Spleen (tissue), 11 donors: Measurements from ENCODE around the gene CLASRP. TPM values are rescaled to one million over a fixed set of nuclear protein-coding genes. Genes with fewer than 3 reads are reported as not detected.
"Not testable (repeated sequence)": the region's sequence is repeated elsewhere in the genome, so short reads cannot be mapped to it uniquely, and the experiment has no call there.

Source experiments
- DNase-seq: peaks from one replicate; pipeline ENCODE4 v3.0.0-alpha.2; 2020
- H3K27ac ChIP-seq, 8 donors: fragments of 200-600 bp; sonication (generic) in 7 of 8; 1 replicate in 4 of 8; 2 replicates in 4 of 8; pipeline versions ENCODE4 v1.5.0 to v1.8.0; 2016 to 2021; ENCODE audit warnings: inconsistent platforms in 4 of 8, mild to moderate bottlenecking in 4 of 8, moderate library complexity in 1 of 8
- H3K27me3 ChIP-seq, 7 donors: fragments of 200-600 bp; sonication (generic) in 6 of 7; replicated peaks in 1 of 7; 1 replicate in 4 of 7; 2 replicates in 3 of 7; pipeline versions ENCODE4 v1.5.0 to v1.8.0; 2016 to 2021; ENCODE audit warnings: inconsistent platforms in 3 of 7, mild to moderate bottlenecking in 1 of 7
- H3K36me3 ChIP-seq, 6 donors: fragments of 200-600 bp; sonication (generic) in 5 of 6; 1 replicate in 4 of 6; 2 replicates in 2 of 6; pipeline versions ENCODE4 v1.5.0 to v1.8.0; 2016 to 2021; ENCODE audit warnings: inconsistent platforms in 2 of 6
- H3K4me1 ChIP-seq, 6 donors: fragments of 200-600 bp; sonication (generic) in 5 of 6; 1 replicate in 3 of 6; 2 replicates in 3 of 6; pipeline versions ENCODE4 v1.5.0 to v1.8.0; 2016 to 2021; ENCODE audit warnings: inconsistent platforms in 3 of 6
- H3K4me3 ChIP-seq, 8 donors: fragments of 200-600 bp; sonication (generic) in 7 of 8; 1 replicate in 4 of 8; 2 replicates in 4 of 8; pipeline versions ENCODE4 v1.5.0 to v1.8.0; 2016 to 2021; ENCODE audit warnings: inconsistent platforms in 4 of 8, mild to moderate bottlenecking in 4 of 8, moderate library complexity in 2 of 8
- H3K9me3 ChIP-seq, 8 donors: fragments of 200-600 bp; sonication (generic) in 7 of 8; 1 replicate in 4 of 8; 2 replicates in 4 of 8; pipeline versions ENCODE4 v1.5.0 to v1.8.0; 2016 to 2021; ENCODE audit warnings: inconsistent platforms in 4 of 8
- POLR2A ChIP-seq, 3 donors: fragments of 450-650 bp; IDR thresholded peaks; one replicate each; pipeline ENCODE4 v1.5.1; 2017; ENCODE audit warnings: antibody characterized with exemption in 3 of 3, mild to moderate bottlenecking in 1 of 3
- POLR2AphosphoS5 ChIP-seq, 3 donors: sonication (generic); formaldehyde crosslinking; IDR thresholded peaks; one replicate each; pipeline ENCODE4 v1.5.1; 2017; ENCODE audit warnings: antibody characterized with exemption in 3 of 3
- WGBS, 5 donors: extraction: QIAGEN DNeasy Blood & Tissue Kit in 3 of 5; methylation state at CpG; one replicate each; pipeline versions ENCODE4 v1.1.5 to v1.1.7; 2013 to 2018; 5-methylcytosine and 5-hydroxymethylcytosine counted together
- intact Hi-C: fragments of 100-400 bp; cut with DNase I; formaldehyde crosslinking; loops from one replicate; pipeline ENCODE4 v1.15.0; 2023; ENCODE audit warnings: low total_unique reads
- polyA plus RNA-seq, 3 donors: library from polyadenylated mRNA; stranded (reverse); fragments of 200-250 nt; gene quantifications; one replicate each; pipeline ENCODE4 v1.2.1, GENCODE V29; 2013
- small RNA-seq, 4 donors: library from RNA; depleted of rRNA; stranded (forward); fragments of <200 nt; gene quantifications; one replicate each; pipeline ENCODE3, GENCODE V24; 2016
- total RNA-seq, 7 donors: library from RNA; depleted of rRNA in 3 of 7; stranded (reverse); fragments of >200 nt in 3 of 7; fragmentation: NEBNext Ultra II Directional in 4 of 7; extraction: Animal tissue kit (Norgen Biotek cat#: 25700) in 4 of 7; gene quantifications; one replicate each; pipeline versions ENCODE4 v1.1.0 to v1.2.1, GENCODE V29; 2016 to 2021
- TF ChIP-seq, protein P1 (sequence below), 11 experiments: fragments of 200-600 bp in 7 of 11; fragments of 450-650 bp in 4 of 11; sonication (generic) in 4 of 11; IDR thresholded peaks in 8 of 11; conservative IDR thresholded peaks in 3 of 11; 1 replicate in 7 of 11; 2 replicates in 4 of 11; pipeline versions ENCODE4 v1.4.0 to v1.8.0; 2016 to 2021; ENCODE audit warnings: antibody characterized with exemption in 11 of 11, inconsistent platforms in 4 of 11, mild to moderate bottlenecking in 1 of 11
- donor health status: healthy with polysubstance abuse.
- donor health status: DM: no; HTN: no; CAD: no; lungs with moderate emphysema.
- donor health status: DM: no; HTN: no; CAD: no.
- donor health status: Bipolar disorder and iron deficiency.
- donor health status: healthy.
- donor health status: DM: no; HTN: no; CAD: no.
- donor health status: DM: yes; HTN: yes; CAD: no.

The CLASRP gene
- total and polyA plus RNA-seq, 10 donors = 61.3 to 215 (median 145) TPM

DNA sequence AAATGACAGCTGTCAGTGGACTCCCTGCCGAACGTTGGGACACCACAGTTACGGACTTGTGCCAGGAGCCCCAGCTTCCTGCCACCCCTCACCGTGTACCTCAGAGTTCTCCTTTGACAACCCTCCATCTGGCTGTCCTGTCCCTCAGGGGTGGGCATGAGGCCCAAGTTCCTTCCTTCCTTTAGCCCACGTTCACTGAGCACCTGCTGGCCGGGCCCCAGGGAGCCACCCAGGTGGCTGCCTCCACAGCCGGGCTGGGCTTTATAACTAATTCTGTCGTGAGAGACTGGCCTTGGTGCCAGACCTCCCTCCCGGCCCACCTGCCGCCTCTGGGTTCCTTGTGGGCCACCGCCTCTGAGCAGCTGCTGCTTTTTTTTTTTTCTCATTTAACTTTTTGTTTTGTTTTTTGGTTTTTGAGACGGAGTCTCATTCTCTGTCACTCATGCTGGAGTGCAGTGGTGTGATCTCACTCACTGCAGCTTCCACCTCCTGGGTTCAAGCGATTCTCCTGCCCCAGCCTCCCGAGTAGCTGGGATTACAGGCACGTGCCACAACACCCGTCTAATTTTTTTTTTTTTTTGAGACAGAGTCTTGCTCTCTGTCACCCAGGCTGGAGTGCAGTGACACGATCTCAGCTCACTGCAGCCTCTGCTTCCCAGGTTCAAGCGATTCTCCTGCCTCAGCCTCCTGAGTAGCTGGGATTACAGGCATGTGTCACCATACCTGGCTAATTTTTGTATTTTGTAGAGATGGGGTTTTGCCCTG is 79.9 kb downstream of the CLASRP start:
- WGBS, 5 donors = 24 to 38% (median 28%) methylated on average over 18 of the region's 18 CpGs
- H3K36me3 ChIP-seq, H3K9me3 ChIP-seq, intact Hi-C loops, DNase-seq, H3K4me3 ChIP-seq, H3K27me3 ChIP-seq: not testable (repeated sequence)
- peak; percentile 32 to 67 (median 52) for TF ChIP-seq POLR2AphosphoS5 (IDR thresholded peaks at IDR 0.05)
- peaks cover 21 to 90% (median 65%) of the 10 kb centered on the region in 6 donors for H3K4me1 ChIP-seq
- H3K27ac ChIP-seq = peak overlapping the region in 4 of 8 donors; percentile 16 to 69 (median 38)

DNA sequence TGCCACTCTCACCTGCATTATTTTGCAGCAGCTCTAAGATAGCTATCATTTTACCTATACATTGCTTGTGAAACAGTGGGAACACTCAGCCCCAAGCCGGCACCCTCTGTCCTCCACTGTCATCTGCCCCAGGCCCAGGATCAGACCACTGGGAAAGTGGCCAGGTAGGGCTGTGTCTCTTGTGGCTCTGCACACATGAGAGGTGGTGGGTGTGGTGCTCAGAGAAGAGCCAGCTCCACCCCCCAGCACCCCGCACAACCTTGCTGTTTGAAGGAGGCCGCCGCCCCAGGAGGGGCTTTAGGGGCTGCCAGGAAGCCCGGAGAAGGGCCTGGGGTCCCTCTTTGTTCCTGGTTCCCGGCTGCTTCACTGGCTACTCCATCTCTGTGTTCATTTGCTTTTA is 80.7 kb downstream of the CLASRP start:
- no peak for DNase-seq
- Histone ChIP-seq H3K4me1 (peaks cover 21 to 82% (median 62%) of the 10 kb centered on the region in 6 donors), H3K4me3 (no peak overlapping the region), H3K27ac (peak overlapping the region in 1 of 8 donors; percentile 69), H3K36me3 (peaks cover 0 to 8% (median 0%) of the 10 kb centered on the region in 6 donors), H3K9me3 (no peaks in the 10 kb centered on the region), H3K27me3 (no peaks in the 10 kb centered on the region)
- intact Hi-C loops = no loop called here
- TF ChIP-seq POLR2A (IDR thresholded peaks at IDR 0.05) (no peak), POLR2AphosphoS5 (IDR thresholded peaks at IDR 0.05) (no peak)
- TF ChIP-seq, protein P1, sequence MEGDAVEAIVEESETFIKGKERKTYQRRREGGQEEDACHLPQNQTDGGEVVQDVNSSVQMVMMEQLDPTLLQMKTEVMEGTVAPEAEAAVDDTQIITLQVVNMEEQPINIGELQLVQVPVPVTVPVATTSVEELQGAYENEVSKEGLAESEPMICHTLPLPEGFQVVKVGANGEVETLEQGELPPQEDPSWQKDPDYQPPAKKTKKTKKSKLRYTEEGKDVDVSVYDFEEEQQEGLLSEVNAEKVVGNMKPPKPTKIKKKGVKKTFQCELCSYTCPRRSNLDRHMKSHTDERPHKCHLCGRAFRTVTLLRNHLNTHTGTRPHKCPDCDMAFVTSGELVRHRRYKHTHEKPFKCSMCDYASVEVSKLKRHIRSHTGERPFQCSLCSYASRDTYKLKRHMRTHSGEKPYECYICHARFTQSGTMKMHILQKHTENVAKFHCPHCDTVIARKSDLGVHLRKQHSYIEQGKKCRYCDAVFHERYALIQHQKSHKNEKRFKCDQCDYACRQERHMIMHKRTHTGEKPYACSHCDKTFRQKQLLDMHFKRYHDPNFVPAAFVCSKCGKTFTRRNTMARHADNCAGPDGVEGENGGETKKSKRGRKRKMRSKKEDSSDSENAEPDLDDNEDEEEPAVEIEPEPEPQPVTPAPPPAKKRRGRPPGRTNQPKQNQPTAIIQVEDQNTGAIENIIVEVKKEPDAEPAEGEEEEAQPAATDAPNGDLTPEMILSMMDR (IDR thresholded peaks at IDR 0.05 in 8 of 11, conservative IDR thresholded peaks at IDR 0.05 in 3 of 11) = no peak
- 86 to 95% (median 90%) methylated on average over 6 of the region's 6 CpGs for WGBS, 5 donors

Small RNA genes within 50 kb of the gene (small RNA-seq; reads per million reads assigned to genes)
- gene RNU6-611P = 0 reads per million in 4 donors

Other genes starting within 250 kb of the CLASRP start
- 10 to 100 TPM; 26.3 to 64.8 (median 55.6) TPM for gene BCAM, start 229.9 kb upstream of the CLASRP start, total RNA-seq
- 10 to 100 TPM in 1 of 3 donors, 1 to 10 TPM in 2; 4.9 to 28.6 (median 8.0) TPM for gene BCAM, start 229.9 kb upstream of the CLASRP start, polyA plus RNA-seq
- gene NECTIN2, start 192.7 kb upstream of the CLASRP start, total RNA-seq = 100 to 1,000 TPM in 4 of 7 donors, 10 to 100 TPM in 3; 94.1 to 136 (median 101) TPM
- gene NECTIN2, start 192.7 kb upstream of the CLASRP start, polyA plus RNA-seq = 10 to 100 TPM; 14.3 to 57.1 (median 41.6) TPM
- 10 to 100 TPM; 25.8 to 49.0 (median 33.0) TPM for gene TOMM40, start 147.8 kb upstream of the CLASRP start, total RNA-seq
- gene TOMM40, start 147.8 kb upstream of the CLASRP start, polyA plus RNA-seq = 10 to 100 TPM; 19.3 to 33.9 (median 30.4) TPM
- gene APOE, start 133.2 kb upstream of the CLASRP start, total RNA-seq = 1,000 to 10,000 TPM in 1 of 7 donors, 100 to 1,000 TPM in 6; 321 to 2,099 (median 745) TPM
- 1,000 to 10,000 TPM in 1 of 3 donors, 100 to 1,000 TPM in 2; 198 to 1,046 (median 619) TPM for gene APOE, start 133.2 kb upstream of the CLASRP start, polyA plus RNA-seq
- 100 to 1,000 TPM in 6 of 7 donors, 10 to 100 TPM in 1; 90.0 to 355 (median 195) TPM for gene APOC1, start 124.4 kb upstream of the CLASRP start, total RNA-seq
- 100 to 1,000 TPM in 2 of 3 donors, 10 to 100 TPM in 1; 99.4 to 465 (median 348) TPM for gene APOC1, start 124.4 kb upstream of the CLASRP start, polyA plus RNA-seq
- gene APOC4, start 96.8 kb upstream of the CLASRP start, total RNA-seq = not detected
- gene APOC4, start 96.8 kb upstream of the CLASRP start, polyA plus RNA-seq = under 1 TPM; 0.24 to 0.42 (median 0.32) TPM
- gene APOC2, start 93.0 kb upstream of the CLASRP start, total RNA-seq = 1 to 10 TPM in 6 of 7 donors, not detected in 1; 1.8 to 5.0 (median 2.6) TPM
- 10 to 100 TPM in 1 of 3 donors, 1 to 10 TPM in 2; 1.2 to 34.0 (median 6.2) TPM for gene APOC2, start 93.0 kb upstream of the CLASRP start, polyA plus RNA-seq
- gene CLPTM1, start 83.7 kb upstream of the CLASRP start, total RNA-seq = 10 to 100 TPM; 66.5 to 97.6 (median 91.0) TPM
- gene CLPTM1, start 83.7 kb upstream of the CLASRP start, polyA plus RNA-seq = 10 to 100 TPM; 44.9 to 62.8 (median 47.8) TPM
- 10 to 100 TPM; 16.6 to 67.4 (median 29.0) TPM for gene RELB, start 37.6 kb upstream of the CLASRP start, total RNA-seq
- 10 to 100 TPM; 23.8 to 48.7 (median 45.3) TPM for gene RELB, start 37.6 kb upstream of the CLASRP start, polyA plus RNA-seq
- 1 to 10 TPM; 3.9 to 7.5 (median 6.4) TPM for gene ZNF296, start 37.4 kb downstream of the CLASRP start, total RNA-seq
- gene ZNF296, start 37.4 kb downstream of the CLASRP start, polyA plus RNA-seq = 10 to 100 TPM in 1 of 3 donors, 1 to 10 TPM in 2; 7.3 to 11.9 (median 8.8) TPM
- 10 to 100 TPM; 19.6 to 33.4 (median 23.1) TPM for gene GEMIN7, start 40.2 kb downstream of the CLASRP start, total RNA-seq
- gene GEMIN7, start 40.2 kb downstream of the CLASRP start, polyA plus RNA-seq = 10 to 100 TPM; 43.6 to 51.1 (median 49.7) TPM
- 10 to 100 TPM; 16.2 to 27.1 (median 19.6) TPM for gene PPP1R37, start 54.1 kb downstream of the CLASRP start, total RNA-seq
- 10 to 100 TPM; 14.3 to 36.7 (median 20.3) TPM for gene PPP1R37, start 54.1 kb downstream of the CLASRP start, polyA plus RNA-seq
- under 1 TPM in 6 of 7 donors, not detected in 1; 0.20 to 0.77 (median 0.23) TPM for gene NKPD1, start 121.9 kb downstream of the CLASRP start, total RNA-seq
- under 1 TPM; 0.17 to 0.21 (median 0.19) TPM for gene NKPD1, start 121.9 kb downstream of the CLASRP start, polyA plus RNA-seq
- gene TRAPPC6A, start 139.2 kb downstream of the CLASRP start, total RNA-seq = 10 to 100 TPM; 25.9 to 46.6 (median 36.3) TPM
- 100 to 1,000 TPM in 2 of 3 donors, 10 to 100 TPM in 1; 66.4 to 109 (median 105) TPM for gene TRAPPC6A, start 139.2 kb downstream of the CLASRP start, polyA plus RNA-seq
- 10 to 100 TPM; 14.7 to 31.7 (median 17.9) TPM for gene BLOC1S3, start 139.7 kb downstream of the CLASRP start, total RNA-seq
- 1 to 10 TPM; 5.0 to 7.4 (median 7.4) TPM for gene BLOC1S3, start 139.7 kb downstream of the CLASRP start, polyA plus RNA-seq
- gene EXOC3L2, start 206.4 kb downstream of the CLASRP start, total RNA-seq = 10 to 100 TPM in 6 of 7 donors, 1 to 10 TPM in 1; 8.7 to 22.7 (median 16.4) TPM
- 1 to 10 TPM; 1.9 to 9.0 (median 2.5) TPM for gene EXOC3L2, start 206.4 kb downstream of the CLASRP start, polyA plus RNA-seq
- gene MARK4, start 212.2 kb downstream of the CLASRP start, total RNA-seq = 10 to 100 TPM; 17.9 to 45.8 (median 31.3) TPM
- 10 to 100 TPM in 1 of 3 donors, 1 to 10 TPM in 2; 6.5 to 12.7 (median 6.9) TPM for gene MARK4, start 212.2 kb downstream of the CLASRP start, polyA plus RNA-seq